Stomach (tissue), 4 donors: ENCODE data around the gene PDHB.

Source experiments
- EP300 ChIP-seq: sonication (generic); formaldehyde crosslinking; IDR thresholded peaks from one replicate; pipeline ENCODE4 v1.6.1; 2017; ENCODE audit warnings: antibody characterized with exemption
- POLR2A ChIP-seq, 4 donors: fragments of 450-650 bp; IDR thresholded peaks; one replicate each; pipeline ENCODE4 v1.6.1; 2016; ENCODE audit warnings: antibody characterized with exemption in 4 of 4, control low read depth in 2 of 4, mild to moderate bottlenecking in 1 of 4, moderate library complexity in 1 of 4
- POLR2AphosphoS5 ChIP-seq, 3 donors: sonication (generic); formaldehyde crosslinking; IDR thresholded peaks; one replicate each; pipeline ENCODE4 v1.6.1; 2016; ENCODE audit warnings: antibody characterized with exemption in 3 of 3
- TF ChIP-seq, protein P1 (sequence below), 7 experiments: fragments of 450-650 bp in 4 of 7; fragments of 200-600 bp in 3 of 7; sonication (generic) in 3 of 7; IDR thresholded peaks; one replicate each; pipeline ENCODE4 v1.5.1; 2016 to 2019; ENCODE audit warnings: antibody characterized with exemption in 7 of 7, control low read depth in 2 of 7, mild to moderate bottlenecking in 1 of 7

DNA sequence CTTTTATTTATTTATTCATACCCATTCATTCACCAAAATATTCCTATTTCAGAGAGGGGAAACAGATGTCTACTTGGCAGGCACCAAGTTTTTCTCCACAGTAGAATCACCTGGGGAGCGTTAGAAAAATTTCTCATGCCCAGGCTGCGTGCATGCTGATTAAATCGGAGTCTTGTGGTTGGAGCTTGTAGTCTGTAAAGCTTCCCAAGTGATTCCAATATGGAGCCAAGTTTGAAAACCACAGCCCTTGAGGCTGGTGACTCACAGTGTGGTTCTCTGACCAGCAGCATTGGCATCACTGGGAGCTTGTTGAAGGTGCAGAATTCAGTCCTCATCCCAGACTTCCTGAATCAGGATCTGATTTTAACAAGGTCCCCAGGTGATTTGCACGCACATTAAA lies 49.7 kb downstream of the PDHB start:
- TF ChIP-seq, protein P1, sequence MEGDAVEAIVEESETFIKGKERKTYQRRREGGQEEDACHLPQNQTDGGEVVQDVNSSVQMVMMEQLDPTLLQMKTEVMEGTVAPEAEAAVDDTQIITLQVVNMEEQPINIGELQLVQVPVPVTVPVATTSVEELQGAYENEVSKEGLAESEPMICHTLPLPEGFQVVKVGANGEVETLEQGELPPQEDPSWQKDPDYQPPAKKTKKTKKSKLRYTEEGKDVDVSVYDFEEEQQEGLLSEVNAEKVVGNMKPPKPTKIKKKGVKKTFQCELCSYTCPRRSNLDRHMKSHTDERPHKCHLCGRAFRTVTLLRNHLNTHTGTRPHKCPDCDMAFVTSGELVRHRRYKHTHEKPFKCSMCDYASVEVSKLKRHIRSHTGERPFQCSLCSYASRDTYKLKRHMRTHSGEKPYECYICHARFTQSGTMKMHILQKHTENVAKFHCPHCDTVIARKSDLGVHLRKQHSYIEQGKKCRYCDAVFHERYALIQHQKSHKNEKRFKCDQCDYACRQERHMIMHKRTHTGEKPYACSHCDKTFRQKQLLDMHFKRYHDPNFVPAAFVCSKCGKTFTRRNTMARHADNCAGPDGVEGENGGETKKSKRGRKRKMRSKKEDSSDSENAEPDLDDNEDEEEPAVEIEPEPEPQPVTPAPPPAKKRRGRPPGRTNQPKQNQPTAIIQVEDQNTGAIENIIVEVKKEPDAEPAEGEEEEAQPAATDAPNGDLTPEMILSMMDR (IDR thresholded peaks at IDR 0.05) = no peak
- no peak for TF ChIP-seq POLR2A (IDR thresholded peaks at IDR 0.05)
- TF ChIP-seq POLR2AphosphoS5 (IDR thresholded peaks at IDR 0.05) = no peak
- no peak for TF ChIP-seq EP300
